H1 (cell line): ENCODE results near the gene ZNF135. TPM values are rescaled to one million over a fixed set of nuclear protein-coding genes. Genes with fewer than 3 reads are reported as not detected.

Source experiments
- CTCF ChIA-PET: fragments of 300-600 bp; sonication (Branson Sonifier 250); formaldehyde crosslinking; loops from one replicate; lab custom pipeline; 2021; ENCODE audit not compliant: partially characterized antibody; lab: Charles Lee
- POLR2A ChIA-PET: fragments of 300-600 bp; sonication (Branson Sonifier 250); formaldehyde crosslinking; loops from one replicate; lab custom pipeline; 2021; ENCODE audit warnings: inconsistent platforms; ENCODE audit not compliant: partially characterized antibody; lab: Charles Lee
- DNase-seq, 2 experiments: peaks; one replicate each; pipeline versions ENCODE4 v3.0.0 to v3.0.0-alpha.2; 2010 to 2022; ENCODE audit warnings: low spot score in 2 of 2, low read depth in 1 of 2, mixed read lengths in 1 of 2
- FAIRE-seq: peaks from 2 replicates; lab custom pipeline; 2011; peaks lifted over from hg19 to GRCh38; lab: Jason Lieb, UNC
- H2AFZ ChIP-seq: 2 replicates; pipeline ENCODE4 v1.8.1; 2012; ENCODE audit warnings: low read length, inconsistent platforms
- H2AK5ac ChIP-seq: 2 replicates; pipeline ENCODE4 v1.6.1; 2013; ENCODE audit warnings: low read depth, low read length
- H2BK120ac ChIP-seq: replicated peaks from 2 replicates; pipeline ENCODE3; 2013; ENCODE audit warnings: low read depth, low read length, inconsistent platforms
- H2BK12ac ChIP-seq: 2 replicates; pipeline ENCODE4 v1.6.1; 2013; ENCODE audit warnings: low read depth, low read length
- H2BK15ac ChIP-seq: 2 replicates; pipeline ENCODE4 v1.6.1; 2013; ENCODE audit warnings: low read length
- H2BK20ac ChIP-seq: 2 replicates; pipeline ENCODE4 v1.6.1; 2013; ENCODE audit warnings: low read length
- H2BK5ac ChIP-seq: 2 replicates; pipeline ENCODE4 v1.6.1; 2013; ENCODE audit warnings: low read depth, low read length
- H3K14ac ChIP-seq: 2 replicates; pipeline ENCODE4 v1.6.1; 2013; ENCODE audit warnings: inconsistent platforms; ENCODE audit not compliant: insufficient read length
- H3K18ac ChIP-seq: 2 replicates; pipeline ENCODE4 v1.6.1; 2013; ENCODE audit warnings: low read length; ENCODE audit errors: extremely low read depth
- H3K23ac ChIP-seq: 2 replicates; pipeline ENCODE4 v1.6.1; 2013; ENCODE audit warnings: inconsistent platforms; ENCODE audit not compliant: insufficient read length
- H3K23me2 ChIP-seq: 2 replicates; pipeline ENCODE4 v1.6.1; 2013; ENCODE audit warnings: low read depth, low read length
- H3K27ac ChIP-seq: 2 replicates; pipeline ENCODE4 v1.6.1; 2011; ENCODE audit warnings: low read depth, low read length, inconsistent platforms
- H3K27me3 ChIP-seq, 4 experiments: replicated peaks in 1 of 4; 1 replicate in 1 of 4; 2 replicates in 3 of 4; pipeline versions ENCODE4 v1.6.1 to v1.8.1; 2011 to 2013; ENCODE audit warnings: low read length in 3 of 4, mild to moderate bottlenecking in 3 of 4, inconsistent platforms in 2 of 4, mixed read lengths in 2 of 4, moderate library complexity in 1 of 4; ENCODE audit not compliant: control insufficient read depth in 3 of 4, insufficient read depth in 3 of 4; ENCODE audit errors: extremely low read depth in 1 of 4
- H3K36me3 ChIP-seq, 4 experiments: 2 replicates each; pipeline versions ENCODE4 v1.6.1 to v1.8.1; 2011 to 2013; ENCODE audit warnings: mild to moderate bottlenecking in 4 of 4, low read length in 3 of 4, moderate library complexity in 2 of 4, control low read depth in 1 of 4, inconsistent platforms in 1 of 4; ENCODE audit not compliant: insufficient read depth in 4 of 4, control insufficient read depth in 2 of 4
- H3K4ac ChIP-seq: replicated peaks from 2 replicates; pipeline ENCODE3; 2013; ENCODE audit warnings: low read length, low read depth, mixed read lengths, inconsistent platforms; ENCODE audit not compliant: insufficient read length
- H3K4me1 ChIP-seq, 4 experiments: replicated peaks in 1 of 4; 1 replicate in 1 of 4; 2 replicates in 3 of 4; pipeline versions ENCODE4 v1.6.1 to v1.8.1; 2011 to 2013; ENCODE audit warnings: low read length in 3 of 4, inconsistent platforms in 2 of 4, mixed read lengths in 1 of 4; ENCODE audit not compliant: insufficient read depth in 4 of 4, control insufficient read depth in 3 of 4
- H3K4me2 ChIP-seq, 2 experiments: 2 replicates each; pipeline versions ENCODE4 v1.6.1 to v1.8.1; 2011 to 2013; ENCODE audit warnings: low read depth in 2 of 2, low read length in 2 of 2, control low read depth in 1 of 2, inconsistent platforms in 1 of 2, mild to moderate bottlenecking in 1 of 2; ENCODE audit not compliant: insufficient read depth in 1 of 2
- H3K4me3 ChIP-seq, 4 experiments: fragments of 200-600, 300-600 bp in 1 of 4; sonication (generic), shearing (Covaris generic), sonication (Bioruptor Twin) in 1 of 4; 2 replicates each; pipeline versions ENCODE4 v1.5.1 to v1.8.1; 2011 to 2016; ENCODE audit warnings: low read length in 4 of 4, low read depth in 3 of 4, control low read depth in 2 of 4, inconsistent platforms in 2 of 4, mild to moderate bottlenecking in 2 of 4, mixed read lengths in 1 of 4, moderate library complexity in 1 of 4; ENCODE audit not compliant: insufficient read depth in 2 of 4; ENCODE audit errors: extremely low read depth in 1 of 4
- H3K56ac ChIP-seq: replicated peaks from 2 replicates; pipeline ENCODE3; 2013; ENCODE audit warnings: low read depth, mild to moderate bottlenecking, mixed read lengths, low read length, inconsistent platforms; ENCODE audit not compliant: insufficient read length
- H3K79me1 ChIP-seq: 2 replicates; pipeline ENCODE4 v1.6.1; 2013; ENCODE audit warnings: low read depth, low read length, control low read depth
- H3K79me2 ChIP-seq, 2 experiments: 2 replicates each; pipeline versions ENCODE4 v1.6.1 to v1.8.1; 2012 to 2013; ENCODE audit warnings: low read length in 2 of 2, mild to moderate bottlenecking in 2 of 2, inconsistent platforms in 1 of 2; ENCODE audit not compliant: insufficient read depth in 2 of 2, control insufficient read depth in 1 of 2
- H3K9ac ChIP-seq, 4 experiments: replicated peaks in 1 of 4; 1 replicate in 1 of 4; 2 replicates in 3 of 4; pipeline versions ENCODE4 v1.6.1 to v1.8.1; 2011 to 2013; ENCODE audit warnings: low read depth in 3 of 4, low read length in 3 of 4, control low read depth in 2 of 4, mild to moderate bottlenecking in 2 of 4, moderate library complexity in 2 of 4, inconsistent platforms in 1 of 4; ENCODE audit errors: extremely low read depth in 1 of 4
- H3K9me3 ChIP-seq, 2 experiments: 2 replicates each; pipeline versions ENCODE4 v1.6.1 to v1.8.1; 2012 to 2013; ENCODE audit warnings: mild to moderate bottlenecking in 2 of 2, moderate library complexity in 2 of 2, control low read depth in 1 of 2, inconsistent platforms in 1 of 2, low read depth in 1 of 2, low read length in 1 of 2, mixed read lengths in 1 of 2; ENCODE audit not compliant: insufficient read depth in 2 of 2
- H4K20me1 ChIP-seq, 2 experiments: replicated peaks in 1 of 2; 2 replicates each; pipeline versions ENCODE3 to v1.8.1; 2011 to 2013; ENCODE audit warnings: inconsistent platforms in 2 of 2, low read length in 2 of 2, mild to moderate bottlenecking in 1 of 2; ENCODE audit not compliant: insufficient read depth in 2 of 2, control insufficient read depth in 1 of 2
- H4K5ac ChIP-seq: 2 replicates; pipeline ENCODE4 v1.6.1; 2013; ENCODE audit warnings: low read length, low read depth, mixed read lengths, inconsistent platforms; ENCODE audit not compliant: insufficient read length
- H4K8ac ChIP-seq: 2 replicates; pipeline ENCODE4 v1.8.0; 2013; ENCODE audit warnings: mild to moderate bottlenecking, moderate library complexity, low read length, inconsistent platforms; ENCODE audit not compliant: insufficient read depth; ENCODE audit errors: extremely low read depth
- H4K91ac ChIP-seq: replicated peaks from 2 replicates; pipeline ENCODE3; 2013; ENCODE audit warnings: low read length, mixed read lengths, inconsistent platforms; ENCODE audit not compliant: insufficient read length
- NRF1 ChIP-seq: IDR thresholded peaks from 2 replicates; pipeline ENCODE4 v1.6.1; 2011; ENCODE audit warnings: mild to moderate bottlenecking, low read depth, low read length, improper control_type of control experiment
- RBBP5 ChIP-seq: IDR thresholded peaks from 2 replicates; pipeline ENCODE4 v1.7.1; 2012; ENCODE audit warnings: low read depth, mild to moderate bottlenecking, inconsistent platforms, low read length, moderate library complexity, borderline replicate concordance
- WGBS, 2 experiments: shearing (Covaris generic) in 1 of 2; methylation state at CpG; one replicate each; pipeline versions ENCODE4 v1.1.6 to v1.1.7; 2013 to 2015; ENCODE audit warnings: low lambda C conversion rate in 2 of 2, mixed read lengths in 2 of 2, inconsistent platforms in 1 of 2, low coverage in 1 of 2, missing lambda C conversion rate in 1 of 2; ENCODE audit not compliant: insufficient replicate concordance in 2 of 2, insufficient coverage in 1 of 2, insufficient read length in 1 of 2; ENCODE audit errors: extremely low coverage in 1 of 2, missing lambda C conversion rate in 1 of 2; 5-methylcytosine and 5-hydroxymethylcytosine counted together
- polyA plus RNA-seq, 7 experiments: library from polyadenylated mRNA; depleted of rRNA in 3 of 7; stranded (reverse) in 5 of 7; unstranded in 2 of 7; fragments of >200 nt in 5 of 7; fragments of 200-250 nt in 2 of 7; gene quantifications; 1 replicate in 5 of 7; 2 replicates in 1 of 7; 4 replicates in 1 of 7; pipeline versions ENCODE4 v1.2.1 to v1.2.3, GENCODE V29; 2011 to 2013; ENCODE audit warnings: missing spikeins in 2 of 7, mixed read lengths in 2 of 7
- total RNA-seq: library from RNA; stranded (reverse); fragmentation: NEBNext Ultra II Directional; extraction: Animal tissue kit (Norgen Biotek cat#: 25700); gene quantifications from 2 replicates; pipeline ENCODE4 v1.2.1, GENCODE V29; 2021

ZNF135 gene
- total and polyA plus RNA-seq, 2 of the 8 experiments (the other 6 are each of a cell fraction or from before 2014, with no cell fraction given): 5.2 to 7.9 TPM

DNA sequence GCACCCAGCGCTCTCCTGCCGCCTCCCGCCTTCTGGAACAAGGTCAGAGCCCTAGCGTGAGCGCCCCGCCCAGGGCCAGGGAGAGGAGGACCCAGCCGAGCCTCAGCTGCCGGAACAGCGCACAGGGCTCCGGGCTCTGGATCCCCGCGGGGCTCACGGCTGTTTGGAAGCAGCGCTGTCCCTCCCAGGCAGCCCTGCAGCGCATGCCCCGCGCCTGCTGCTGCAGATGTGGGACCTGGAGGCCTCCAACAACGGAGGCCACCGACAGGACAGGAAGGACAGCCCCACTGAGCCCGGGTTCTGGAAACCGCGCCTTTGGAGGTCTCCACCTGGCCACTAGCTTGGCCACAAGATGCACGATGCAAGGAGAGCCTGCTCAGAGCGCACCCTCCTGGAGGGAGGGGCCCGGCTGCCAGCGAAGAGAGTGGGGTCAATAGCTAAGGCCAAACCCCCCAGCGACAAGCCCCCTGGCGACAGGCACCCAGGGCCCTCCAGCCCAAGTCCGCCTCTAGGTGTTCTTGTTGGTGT, 26.3 kb downstream of the ZNF135 start:
- Histone ChIP-seq H4K8ac (no peak overlapping the region), H3K23me2 (no peaks in the 10 kb centered on the region), H3K79me1 (no peaks in the 10 kb centered on the region), H3K36me3 (peaks cover 2 to 34% (median 16%) of the 10 kb centered on the region in 4 experiments; a peak in 7 of 8 replicates), H3K23ac (no peak overlapping the region), H3K4me2 (no peak overlapping the region), H4K20me1 (peaks cover 0 to 3% of the 10 kb centered on the region in 2 experiments), H2AFZ (no peak overlapping the region), H3K4ac (no peak overlapping the region), H3K27ac (no peak overlapping the region), H3K18ac (no peak overlapping the region), H2BK15ac (no peak overlapping the region), H3K4me3 (no peak overlapping the region), H3K9ac (no peak overlapping the region), H4K5ac (no peak overlapping the region), H2BK5ac (no peak overlapping the region), H3K9me3 (no peaks in the 10 kb centered on the region; a peak in 1 of 4 replicates), H3K56ac (no peak overlapping the region), H3K79me2 (no peaks in the 10 kb centered on the region), H2BK20ac (no peak overlapping the region), H3K4me1 (no peaks in the 10 kb centered on the region), H4K91ac (no peak overlapping the region), H3K14ac (no peak overlapping the region), H2BK120ac (no peak overlapping the region), H2AK5ac (no peak overlapping the region), H2BK12ac (no peak overlapping the region), H3K27me3 (no peaks in the 10 kb centered on the region)
- 87% methylated on average over 22 of the region's 29 CpGs; no CpG with 5 or more reads in 1 of the 2 experiments for WGBS, 2 experiments
- no peak for TF ChIP-seq RBBP5
- TF ChIP-seq NRF1: no peak
- ChIA-PET POLR2A (interaction anchor here (0.9 to 3.0 kb wide), 7 partner anchors 8 to 47 kb away, joined by 4 to 9 read pairs (median 5); partner anchors contain the start of genes ZNF135 and ZSCAN18), CTCF (interaction anchor here (1.1 kb wide), 1 partner anchor 42 kb away, joined by 3 read pairs; no protein-coding TSS in a partner anchor)
- DNase-seq (no peak), FAIRE-seq (no peak)
